ENCODE results near the gene SNTG2.

GRCh38 chr2:924701-925100 is 25.9 kb upstream of the SNTG2 start:
- TF ChIP-seq CTCF (conservative IDR thresholded peaks at IDR 0.05; ENCODE audit: low read length) (no peak), EZH2phosphoT487 (IDR thresholded peaks at IDR 0.05; ENCODE audit: borderline replicate concordance, low read depth, low read length) (no peak)
